Stomach smooth muscle (tissue), 2 donors: ENCODE results near the gene SLAIN2.
"Not testable (repeated sequence)": the region's sequence is repeated elsewhere in the genome, so short reads cannot be mapped to it uniquely, and the experiment has no call there.

ENCODE experiments used
- H3K27ac ChIP-seq: one replicate; pipeline ENCODE4 v1.7.0; 2013; ENCODE audit warnings: mild to moderate bottlenecking, low read length, inconsistent platforms
- H3K27me3 ChIP-seq, 2 donors: one replicate each; pipeline ENCODE4 v1.7.0; 2013; ENCODE audit warnings: low read length in 2 of 2; ENCODE audit not compliant: insufficient read depth in 2 of 2, control insufficient read depth in 1 of 2
- H3K36me3 ChIP-seq, 2 donors: one replicate each; pipeline ENCODE4 v1.7.0; 2013; ENCODE audit warnings: low read length in 2 of 2; ENCODE audit not compliant: control insufficient read depth in 2 of 2, insufficient read depth in 2 of 2
- H3K4me1 ChIP-seq: one replicate; pipeline ENCODE4 v1.7.0; 2013; ENCODE audit warnings: low read length; ENCODE audit not compliant: control insufficient read depth, insufficient read depth
- H3K4me3 ChIP-seq, 2 donors: one replicate each; pipeline ENCODE4 v1.7.0; 2013; ENCODE audit warnings: low read length in 2 of 2
- H3K9ac ChIP-seq, 2 donors: one replicate each; pipeline ENCODE4 v1.7.0; 2013; ENCODE audit warnings: low read length in 2 of 2, mild to moderate bottlenecking in 1 of 2
- H3K9me3 ChIP-seq, 2 donors: one replicate each; pipeline ENCODE4 v1.7.0; 2013; ENCODE audit warnings: low read length in 2 of 2; ENCODE audit not compliant: control insufficient read depth in 2 of 2
- donor health status: healthy.
- donor health status: Pancreatic carcinoma.

The SLAIN2 gene

DNA sequence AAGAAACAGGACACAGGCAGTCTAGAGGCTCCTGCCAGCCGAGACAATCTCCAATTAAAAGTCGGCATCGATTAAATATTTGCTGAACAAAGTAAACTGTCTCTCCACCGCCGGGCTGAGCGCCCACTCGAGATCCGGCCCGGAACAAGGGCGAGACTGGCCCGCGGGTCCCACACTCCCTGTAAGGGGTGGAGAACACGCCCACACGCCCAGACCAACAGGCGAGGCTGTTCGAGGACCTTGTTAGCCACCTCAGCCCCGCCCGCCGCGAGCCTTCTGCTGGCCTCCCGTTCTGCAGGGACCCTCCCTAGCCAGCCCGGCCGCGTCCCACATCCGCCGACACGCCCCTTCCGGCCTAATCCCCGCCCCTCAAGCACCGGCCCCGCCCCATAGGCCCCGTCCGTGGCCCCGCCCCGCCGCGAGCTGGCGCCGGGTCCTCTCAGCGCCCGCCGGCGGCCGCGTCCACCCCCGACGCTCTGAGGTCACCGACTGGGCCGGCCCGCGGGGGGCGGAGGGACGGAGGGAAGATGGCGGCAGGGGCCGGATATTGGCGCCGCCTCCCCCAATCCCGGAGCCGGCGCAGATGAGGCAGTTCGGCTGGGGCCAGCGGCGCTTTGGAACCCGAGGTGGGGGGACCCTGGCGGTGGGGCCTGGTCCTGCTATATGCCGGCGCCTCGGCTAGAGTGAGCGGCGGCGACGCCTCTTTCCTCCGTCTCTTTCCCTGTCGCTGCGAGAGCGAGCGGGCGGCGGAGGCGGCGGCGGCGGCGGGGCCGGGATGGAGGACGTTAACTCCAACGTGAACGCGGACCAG is at the start of gene SLAIN2:
Gene SLAIN2, plus strand, starts transcription at position 565 of the 811 bp plus-strand sequence. Its CDS starts 211 bp downstream, at position 776.
- Histone ChIP-seq H3K4me3 (peak within 1 kb of the TSS; percentile 82 to 89), H3K4me1 (no peaks in the 10 kb centered on the region), H3K36me3 (no peaks in the 10 kb centered on the region), H3K27me3 (no peaks in the 10 kb centered on the region), H3K27ac (peak within 1 kb of the TSS; percentile 89), H3K9me3 (no peaks in the 10 kb centered on the region), H3K9ac (peak within 1 kb of the TSS; percentile 89)

DNA sequence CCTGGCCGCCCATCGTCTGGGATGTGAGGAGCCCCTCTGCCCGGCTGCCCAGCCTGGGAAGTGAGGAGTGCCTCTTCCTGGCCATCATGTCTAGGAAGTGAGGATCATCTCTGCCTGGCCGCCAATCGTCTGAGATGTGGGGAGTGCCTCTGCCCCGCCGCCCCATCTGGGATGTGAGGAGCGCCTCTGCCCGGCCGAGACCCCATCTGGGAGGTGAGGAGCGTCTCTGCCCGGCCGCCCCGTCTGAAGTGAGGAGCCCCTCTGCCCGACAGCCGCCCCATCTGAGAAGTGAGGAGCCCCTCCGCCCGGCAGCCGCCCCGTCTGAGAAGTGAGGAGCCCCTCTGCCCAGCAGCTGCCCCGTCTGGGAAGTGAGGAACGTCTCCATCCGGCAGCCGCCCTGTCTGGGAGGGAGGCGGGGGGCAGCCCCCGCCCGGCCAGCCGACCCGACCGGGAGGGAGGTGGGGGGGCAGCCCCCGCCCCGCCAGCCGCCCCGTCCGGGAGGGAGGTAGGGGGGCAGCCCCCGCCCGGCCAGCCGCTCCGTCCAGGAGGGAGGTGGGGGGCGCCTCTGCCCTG is 49.0 kb upstream of the SLAIN2 start:
- not testable (repeated sequence) for H3K4me1 ChIP-seq, H3K27ac ChIP-seq, H3K27me3 ChIP-seq, H3K9ac ChIP-seq, H3K4me3 ChIP-seq, H3K36me3 ChIP-seq, H3K9me3 ChIP-seq

GRCh38 chr4:48295116-48295515 is 46.2 kb upstream of the SLAIN2 start:
- no peaks in the 10 kb centered on the region for H3K4me1 ChIP-seq
- no peak overlapping the region for H3K9ac ChIP-seq
- no peaks in the 10 kb centered on the region for H3K36me3 ChIP-seq
- H3K27me3 ChIP-seq: no peaks in the 10 kb centered on the region
- no peak overlapping the region for H3K27ac ChIP-seq
- no peaks in the 10 kb centered on the region for H3K9me3 ChIP-seq
- no peak overlapping the region for H3K4me3 ChIP-seq

DNA sequence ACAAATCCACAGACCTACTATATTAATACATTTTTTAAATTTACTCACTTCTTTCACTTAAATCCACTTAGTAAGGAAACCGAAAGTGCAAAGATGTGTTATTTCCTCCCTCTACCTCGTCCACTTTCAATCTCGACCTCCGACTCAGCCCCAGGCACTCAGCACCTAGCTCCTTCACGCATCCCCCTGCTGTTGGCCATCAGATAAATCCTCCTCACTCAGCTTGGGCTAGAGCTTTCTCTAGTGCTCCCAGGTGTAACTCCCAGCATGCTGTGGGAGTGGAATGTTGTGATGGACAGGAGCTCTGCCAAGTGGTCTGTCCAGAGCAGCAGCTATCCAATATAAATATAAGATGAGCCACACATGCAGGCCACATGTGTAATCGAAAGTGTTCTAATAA is 45.0 kb upstream of the SLAIN2 start:
- Histone ChIP-seq H3K4me1 (no peaks in the 10 kb centered on the region), H3K4me3 (no peak overlapping the region), H3K9ac (no peak overlapping the region), H3K36me3 (no peaks in the 10 kb centered on the region), H3K27ac (no peak overlapping the region), H3K27me3 (no peaks in the 10 kb centered on the region), H3K9me3 (no peaks in the 10 kb centered on the region)

- Histone ChIP-seq H3K27me3 (no peaks in the 10 kb centered on the region), H3K9ac (no peak overlapping the region), H3K27ac (no peak overlapping the region), H3K36me3 (no peaks in the 10 kb centered on the region), H3K9me3 (no peaks in the 10 kb centered on the region), H3K4me3 (no peak overlapping the region), H3K4me1 (no peaks in the 10 kb centered on the region)
Measured at GRCh38 chr4:48297256-48297846, 44.0 kb upstream of the SLAIN2 start.

- Histone ChIP-seq H3K27ac (no peak overlapping the region), H3K9me3 (no peaks in the 10 kb centered on the region), H3K27me3 (no peaks in the 10 kb centered on the region), H3K36me3 (no peaks in the 10 kb centered on the region), H3K9ac (no peak overlapping the region), H3K4me1 (no peaks in the 10 kb centered on the region), H3K4me3 (no peak overlapping the region)
Measured at GRCh38 chr4:48299560-48299959, 41.8 kb upstream of the SLAIN2 start.

GRCh38 chr4:48300004-48300403 is 41.3 kb upstream of the SLAIN2 start:
- H3K36me3 ChIP-seq: no peaks in the 10 kb centered on the region
- no peaks in the 10 kb centered on the region for H3K4me1 ChIP-seq
- no peak overlapping the region for H3K4me3 ChIP-seq
- no peaks in the 10 kb centered on the region for H3K27me3 ChIP-seq
- H3K9me3 ChIP-seq: no peaks in the 10 kb centered on the region
- no peak overlapping the region for H3K9ac ChIP-seq
- H3K27ac ChIP-seq: no peak overlapping the region

DNA sequence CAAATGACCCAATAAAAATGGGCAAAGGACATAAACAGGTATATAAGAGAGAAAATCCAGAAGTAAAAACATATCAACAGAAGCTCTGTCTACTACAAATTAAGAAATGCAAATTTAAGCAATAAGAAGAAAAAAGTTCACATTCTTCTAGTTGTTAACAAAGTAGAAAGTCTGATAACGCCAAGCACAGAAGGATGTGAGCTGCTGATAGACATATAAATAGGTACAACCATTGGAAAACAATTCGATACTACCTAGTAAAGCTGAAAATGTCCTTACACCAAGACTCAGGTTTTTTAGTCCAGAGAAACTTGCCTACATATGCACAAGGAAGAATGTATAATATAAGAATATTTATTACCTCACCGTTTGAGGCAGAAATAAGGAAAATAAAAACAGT is 35.8 kb upstream of the SLAIN2 start:
- Histone ChIP-seq H3K36me3 (no peaks in the 10 kb centered on the region), H3K4me3 (no peak overlapping the region), H3K4me1 (no peaks in the 10 kb centered on the region), H3K9ac (no peak overlapping the region), H3K27me3 (no peaks in the 10 kb centered on the region), H3K9me3 (no peaks in the 10 kb centered on the region), H3K27ac (no peak overlapping the region)

DNA sequence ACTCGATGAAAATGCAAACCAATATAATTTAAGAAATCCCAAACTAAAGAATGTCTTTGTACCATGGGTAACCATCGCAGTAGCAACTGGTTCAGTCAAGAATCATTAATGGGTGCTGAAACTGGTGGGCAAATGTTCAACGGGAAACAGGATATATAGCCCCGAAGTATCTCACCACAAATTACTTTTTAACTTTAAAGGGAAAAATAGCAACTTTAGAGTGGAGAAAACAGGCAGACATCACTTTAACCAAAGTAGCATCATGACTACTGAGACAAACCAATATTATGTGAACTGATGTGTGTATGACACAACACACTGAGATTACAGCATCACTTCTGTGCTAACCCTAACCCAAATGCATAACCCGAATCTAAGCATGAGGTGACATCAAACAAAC is 33.8 kb upstream of the SLAIN2 start:
- H3K4me1 ChIP-seq: no peaks in the 10 kb centered on the region
- no peak overlapping the region for H3K9ac ChIP-seq

DNA sequence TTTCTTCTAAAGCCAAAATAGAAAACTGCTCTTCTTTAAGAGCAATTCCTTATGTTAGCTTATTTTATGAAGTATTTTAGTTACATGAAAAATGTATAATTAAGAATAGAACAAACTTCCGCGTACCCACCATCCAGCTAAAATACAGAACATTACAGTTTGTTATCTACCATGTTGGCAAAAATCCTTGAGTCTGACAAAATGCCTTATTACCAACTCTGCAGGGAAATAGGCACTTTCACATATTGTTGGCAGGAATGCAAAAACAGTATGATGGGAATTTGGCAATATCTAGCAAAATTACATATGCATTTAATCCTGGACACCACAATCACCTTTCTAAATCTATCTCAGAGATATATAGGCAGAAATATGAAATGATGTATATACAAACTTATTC is 32.4 kb upstream of the SLAIN2 start:
- Histone ChIP-seq H3K27me3 (no peaks in the 10 kb centered on the region), H3K9me3 (no peaks in the 10 kb centered on the region), H3K4me3 (no peak overlapping the region), H3K27ac (no peak overlapping the region), H3K36me3 (no peaks in the 10 kb centered on the region), H3K4me1 (no peaks in the 10 kb centered on the region), H3K9ac (no peak overlapping the region)

More for the DNA sequence above, 33.8 kb upstream of the SLAIN2 start:
- Histone ChIP-seq H3K36me3 (no peaks in the 10 kb centered on the region), H3K4me3 (no peak overlapping the region), H3K9me3 (no peaks in the 10 kb centered on the region), H3K27ac (no peak overlapping the region), H3K27me3 (no peaks in the 10 kb centered on the region)

DNA sequence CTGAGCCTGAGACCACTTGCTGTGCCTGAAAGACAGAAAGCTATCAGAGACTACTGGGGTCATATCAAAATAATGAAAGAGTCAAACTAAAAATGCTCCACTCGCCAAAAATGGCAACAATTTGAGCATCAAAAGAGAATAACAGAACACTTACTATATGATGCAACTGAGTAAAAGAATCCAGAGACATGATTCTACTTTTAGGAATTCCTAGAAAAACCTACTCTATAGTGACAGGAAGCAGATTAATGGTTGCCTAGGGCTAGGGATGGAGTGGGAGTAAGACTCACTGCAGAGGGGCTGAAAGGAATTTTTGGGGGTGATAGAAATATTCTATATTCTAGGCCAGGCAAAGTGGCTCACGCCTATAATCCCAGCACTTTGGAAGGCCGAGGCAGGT is 29.4 kb upstream of the SLAIN2 start:
- H3K36me3 ChIP-seq: no peaks in the 10 kb centered on the region
- H3K4me3 ChIP-seq: no peak overlapping the region
- H3K9ac ChIP-seq: no peak overlapping the region
- H3K27me3 ChIP-seq: no peaks in the 10 kb centered on the region
- H3K9me3 ChIP-seq: no peaks in the 10 kb centered on the region
- H3K27ac ChIP-seq: no peak overlapping the region
- no peaks in the 10 kb centered on the region for H3K4me1 ChIP-seq
